A549 treated with AZD2906 at 1 μM for 4 hours (cell line): ENCODE data around the gene LRG1. TPM values are rescaled to one million over a fixed set of nuclear protein-coding genes. Genes with fewer than 3 reads are reported as not detected.

ENCODE experiments used
- total RNA-seq: library from RNA; stranded (reverse); fragments of 200-300 nt; extraction: Qiagen RNA extraction; gene quantifications from 5 replicates; pipeline ENCODE4 v1.2.3, GENCODE V29; 2022

Gene LRG1
- total RNA-seq = 0.06 to 0.20 TPM (median 0.11 TPM) in 5 replicates

GRCh38 chr19:4539693-4540581 is at the start of gene LRG1:
LRG1 (minus strand) TSS chr19:4540036; CDS start chr19:4540013, 23 bp downstream.

GRCh38 chr19:4559569-4559968 is 19.7 kb upstream of the LRG1 start, which contains the start of gene SEMA6B:
SEMA6B (minus strand) TSS chr19:4559684; CDS start chr19:4558457, 1,227 bp downstream.

GRCh38 chr19:4534836-4535658 is 4.8 kb downstream of the LRG1 start, which contains the start of gene PLIN5:
PLIN5 (minus strand) TSS chr19:4535224; CDS start chr19:4534074, 1,150 bp downstream.

GRCh38 chr19:4518345-4519171 is 21.3 kb downstream of the LRG1 start, which contains the start of gene PLIN4:
PLIN4 (minus strand) TSS chr19:4518486; CDS start chr19:4518272, 214 bp downstream.

Other genes with a start within 250 kb of the LRG1 start
- not detected in 5 replicates for gene TMIGD2, start 237.6 kb downstream of the LRG1 start, total RNA-seq
- gene FSD1, start 235.4 kb downstream of the LRG1 start, total RNA-seq = 8.0 to 9.1 TPM (median 8.3 TPM) in 5 replicates
- gene STAP2, start 201.2 kb downstream of the LRG1 start, total RNA-seq = 0.09 to 0.24 TPM in 2 of 5 replicates, not detected in the others
- gene MPND, start 196.5 kb downstream of the LRG1 start, total RNA-seq = 5.0 to 12.2 TPM (median 10.5 TPM) in 5 replicates
- 45.8 to 61.4 TPM (median 59.4 TPM) in 5 replicates for gene SH3GL1, start 139.5 kb downstream of the LRG1 start, total RNA-seq
- 20.4 to 22.3 TPM (median 21.2 TPM) in 5 replicates for gene CHAF1A, start 137.4 kb downstream of the LRG1 start, total RNA-seq
- 39.6 to 66.9 TPM (median 60.1 TPM) in 5 replicates for gene UBXN6, start 82.2 kb downstream of the LRG1 start, total RNA-seq
- gene HDGFL2, start 67.7 kb downstream of the LRG1 start, total RNA-seq = 25.2 to 29.7 TPM (median 26.5 TPM) in 5 replicates
- 0.09 to 0.15 TPM (median 0.12 TPM) in 5 replicates for gene PLIN4, start 21.6 kb downstream of the LRG1 start, total RNA-seq
- gene PLIN5, start 4.8 kb downstream of the LRG1 start, total RNA-seq = 0.10 to 0.39 TPM (median 0.14 TPM) in 5 replicates
- 4.9 to 6.0 TPM (median 5.0 TPM) in 5 replicates for gene SEMA6B, start 19.6 kb upstream of the LRG1 start, total RNA-seq
- 2.7 to 4.3 TPM (median 3.5 TPM) in 5 replicates for gene TNFAIP8L1, start 99.5 kb upstream of the LRG1 start, total RNA-seq
- 116 to 145 TPM (median 140 TPM) in 5 replicates for gene MYDGF, start 130.3 kb upstream of the LRG1 start, total RNA-seq
- 55.3 to 61.0 TPM (median 56.0 TPM) in 5 replicates for gene DPP9, start 183.8 kb upstream of the LRG1 start, total RNA-seq